Measurements from ENCODE around the gene MORC2.

The MORC2 gene

GRCh38 chr22:30889268-30889995 is 79.1 kb downstream of the MORC2 start:
- DNase-seq (ENCODE audit: low read depth, low spot score), result no peak

DNA sequence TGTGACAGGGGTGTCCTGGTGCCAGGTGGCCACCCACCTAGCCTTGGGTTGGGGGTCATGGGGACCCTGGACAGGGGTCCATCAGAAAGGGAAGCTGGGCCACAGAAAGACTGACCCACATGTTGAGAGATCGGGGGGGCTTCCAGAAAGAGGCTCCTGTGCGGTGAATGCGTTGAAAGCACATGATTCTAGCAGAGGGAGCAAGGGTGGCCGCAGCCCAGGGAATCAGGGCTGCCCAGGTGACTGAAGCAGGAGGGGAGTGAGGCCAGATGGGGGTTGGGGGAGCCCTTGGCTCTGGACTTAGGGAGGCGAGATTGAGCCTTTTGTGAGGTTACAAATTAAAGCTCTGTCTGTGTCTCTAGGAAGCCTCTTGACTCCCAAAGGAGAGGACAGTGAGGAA is 80.7 kb downstream of the MORC2 start:
- DNase-seq (ENCODE audit: low read depth, low spot score), result no peak

- no peak for DNase-seq (ENCODE audit: low read depth, low spot score)
These were observed 81.1 kb downstream of the MORC2 start for GRCh38 chr22:30887453-30887852.

GRCh38 chr22:30885591-30885990 is 83.0 kb downstream of the MORC2 start:
- no peak for DNase-seq (ENCODE audit: low read depth, low spot score)

DNA sequence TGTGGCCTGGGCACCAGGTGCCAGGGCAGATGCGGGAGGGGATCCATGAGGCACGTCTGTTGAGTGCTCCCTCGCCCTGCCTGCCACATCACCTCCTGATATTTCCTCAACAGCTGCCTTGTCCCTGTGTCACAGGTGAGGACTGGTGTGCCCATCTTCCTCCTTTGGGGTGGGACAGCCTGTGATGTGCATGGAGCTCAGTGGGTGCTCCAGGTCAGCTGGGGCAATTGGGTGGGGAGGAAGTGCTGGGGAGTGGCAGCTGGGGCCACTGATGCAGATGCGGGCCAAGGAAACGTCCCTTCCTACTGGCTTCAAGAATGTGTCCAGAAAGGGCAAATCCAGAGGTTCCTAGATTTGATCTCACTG is 83.6 kb downstream of the MORC2 start:
- no peak for DNase-seq (ENCODE audit: low read depth, low spot score)

DNA sequence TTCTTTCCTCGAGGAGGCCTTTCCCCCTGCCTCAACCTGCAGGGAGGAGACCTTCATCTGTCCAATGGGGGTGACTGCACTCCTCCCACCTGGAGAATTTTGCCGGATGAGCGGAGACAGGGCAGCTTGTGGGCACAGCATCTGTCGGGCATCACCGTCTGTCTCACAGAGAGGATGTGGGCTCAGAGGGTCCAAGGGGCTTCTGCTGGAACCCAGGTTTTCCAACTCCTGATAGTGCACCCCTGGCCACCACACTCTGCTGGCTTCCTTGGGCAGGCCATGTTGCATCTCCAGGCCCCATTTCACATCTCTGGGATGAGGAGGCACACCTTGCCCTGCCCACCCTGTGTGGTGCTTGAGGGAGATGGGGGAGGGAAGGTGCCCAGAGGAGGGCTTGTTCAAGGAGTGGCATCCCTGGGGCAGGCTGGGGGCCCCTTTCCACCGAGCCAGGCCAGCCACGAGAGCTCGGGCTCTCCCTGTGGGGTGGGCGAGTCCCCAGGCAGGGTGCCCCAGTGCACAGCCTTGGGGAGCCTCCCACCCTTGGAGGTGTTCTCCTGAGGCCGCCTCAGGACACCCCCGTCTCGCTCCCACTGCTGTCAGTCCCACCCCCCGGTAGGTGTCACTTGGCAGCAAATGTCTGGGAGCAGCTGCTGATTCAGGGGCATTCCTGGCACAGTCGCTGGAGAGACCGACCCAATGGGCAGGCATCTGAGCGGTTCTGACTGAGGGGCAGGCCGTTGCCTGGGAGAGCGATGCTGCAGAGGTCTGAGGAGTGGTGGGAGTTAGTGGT is 84.2 kb downstream of the MORC2 start:
- no peak for DNase-seq (ENCODE audit: low read depth, low spot score)

- no peak for DNase-seq (ENCODE audit: low read depth, low spot score)
These were observed 84.9 kb downstream of the MORC2 start for GRCh38 chr22:30883586-30884145.

GRCh38 chr22:30882974-30883533 is 85.5 kb downstream of the MORC2 start:
- DNase-seq (ENCODE audit: low read depth, low spot score), result no peak

DNA sequence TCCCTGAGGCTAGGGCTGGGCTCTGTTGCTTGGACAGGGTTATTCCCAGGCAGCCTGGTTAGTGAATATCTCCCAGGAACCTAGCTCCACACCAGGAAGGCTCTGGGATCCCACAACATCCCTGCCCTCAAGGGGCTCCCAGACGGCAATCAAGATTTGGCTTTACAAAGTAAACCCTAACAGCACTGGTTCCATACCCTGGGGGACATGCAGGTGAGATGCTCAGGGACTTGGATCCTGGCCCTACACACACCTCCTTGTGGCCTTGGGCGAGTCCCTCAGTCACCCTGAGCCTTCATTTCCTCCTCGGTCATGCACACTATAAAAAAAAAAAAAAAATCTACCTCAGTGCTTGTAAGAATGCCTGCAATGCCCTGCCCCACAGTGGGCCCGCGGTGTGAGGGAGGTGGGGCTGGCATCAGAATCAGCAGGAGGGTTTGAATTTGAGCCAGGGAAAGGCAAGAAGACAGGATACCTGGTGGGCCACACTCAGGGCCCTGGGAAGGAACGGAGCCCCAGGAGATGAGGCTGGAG is 86.3 kb downstream of the MORC2 start:
- DNase-seq (ENCODE audit: low read depth, low spot score), result no peak

DNA sequence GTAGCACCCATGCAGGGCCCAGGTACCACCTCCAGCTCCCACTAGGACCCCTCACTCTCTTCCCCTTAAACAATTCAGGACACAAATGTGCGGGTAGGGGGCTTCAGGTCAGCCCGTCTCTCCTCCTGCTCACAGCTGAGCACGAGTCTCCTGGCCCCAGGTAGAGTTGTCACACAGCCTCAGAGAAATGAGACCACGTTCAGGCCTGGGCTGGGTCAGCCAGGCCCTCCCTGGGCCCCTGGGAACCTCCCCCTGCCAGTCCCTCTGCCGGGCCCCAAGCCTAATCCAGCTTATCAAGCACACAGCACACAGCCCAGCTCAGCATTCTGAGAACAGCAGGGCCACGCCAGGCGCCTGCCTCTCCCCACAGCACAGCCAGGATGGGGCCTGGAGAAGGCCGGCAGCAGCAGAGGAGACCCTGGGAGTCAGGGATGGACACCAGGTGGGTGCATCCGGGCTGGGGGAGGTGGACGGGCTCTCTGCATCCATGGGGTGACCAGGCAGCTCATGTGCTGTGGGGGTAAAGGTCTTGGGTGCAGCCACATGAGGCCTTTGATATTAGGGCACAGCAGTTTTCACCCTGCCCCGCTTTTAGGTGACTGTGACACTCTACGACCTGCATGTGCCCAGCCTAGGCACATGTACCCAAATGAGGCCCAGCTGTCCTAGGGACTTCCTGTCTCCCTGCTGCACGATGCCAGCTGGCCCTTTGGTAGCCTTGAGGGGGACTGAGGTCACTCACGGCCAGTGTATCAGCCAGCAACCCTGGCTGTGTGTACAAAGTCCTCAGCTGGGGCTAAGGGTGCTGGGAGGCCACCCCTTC is 87.0 kb downstream of the MORC2 start:
- no peak for DNase-seq (ENCODE audit: low read depth, low spot score)

GRCh38 chr22:30880847-30881246 is 87.7 kb downstream of the MORC2 start:
- no peak for DNase-seq (ENCODE audit: low read depth, low spot score)

- no peak for DNase-seq (ENCODE audit: low read depth, low spot score)
These were observed 88.4 kb downstream of the MORC2 start for GRCh38 chr22:30880181-30880601.

GRCh38 chr22:30879415-30879797 is 89.2 kb downstream of the MORC2 start:
- DNase-seq (ENCODE audit: low read depth, low spot score), result no peak

- no peak for DNase-seq (ENCODE audit: low read depth, low spot score)
These were observed 89.8 kb downstream of the MORC2 start for GRCh38 chr22:30878516-30879414.

DNA sequence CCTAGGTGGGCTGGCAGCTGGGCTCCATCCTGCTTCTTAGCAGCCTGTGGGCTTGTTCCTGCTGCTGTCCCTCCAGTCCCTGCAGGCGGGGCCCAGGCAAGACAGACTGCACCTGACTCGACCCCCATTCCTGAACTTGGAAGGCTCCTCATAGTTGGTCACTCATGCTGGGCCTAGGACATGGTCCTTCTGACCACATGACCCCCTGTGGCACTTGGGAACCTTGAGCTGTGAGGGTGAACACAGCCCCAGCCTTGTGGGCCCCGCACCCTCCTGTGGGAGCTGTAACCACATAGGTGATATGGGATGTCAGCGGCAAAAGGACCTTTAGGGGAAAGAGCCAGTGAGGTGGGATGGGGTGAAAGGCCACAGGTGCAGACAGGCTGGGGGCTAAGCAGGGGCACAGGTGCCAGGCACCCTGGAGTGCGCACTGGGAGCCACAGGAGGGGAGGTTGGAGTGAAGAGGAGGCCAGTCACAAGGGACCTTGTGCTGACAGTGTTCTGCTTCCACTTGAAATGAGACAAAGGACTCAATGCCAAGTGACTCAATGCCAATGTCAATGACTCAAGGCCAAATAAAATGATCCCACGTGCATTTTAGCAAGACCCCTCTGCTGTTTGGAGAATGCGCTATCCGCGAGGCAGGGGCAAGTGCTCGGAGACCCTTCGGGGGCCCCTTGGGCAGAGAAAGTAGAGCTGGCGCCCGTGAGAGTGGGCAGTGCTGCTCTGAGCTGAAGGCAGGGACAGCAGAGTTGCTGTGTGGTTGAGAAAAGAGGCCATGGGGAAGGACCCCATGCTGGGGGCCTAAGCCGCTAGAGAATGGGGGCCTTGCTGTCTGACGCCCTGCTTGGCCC is 90.7 kb downstream of the MORC2 start:
- DNase-seq (ENCODE audit: low read depth, low spot score), result no peak

GRCh38 chr22:30876915-30877553 is 91.5 kb downstream of the MORC2 start:
- no peak for DNase-seq (ENCODE audit: low read depth, low spot score)

GRCh38 chr22:30876221-30876751 is 92.3 kb downstream of the MORC2 start:
- DNase-seq (ENCODE audit: low read depth, low spot score), result no peak

DNA sequence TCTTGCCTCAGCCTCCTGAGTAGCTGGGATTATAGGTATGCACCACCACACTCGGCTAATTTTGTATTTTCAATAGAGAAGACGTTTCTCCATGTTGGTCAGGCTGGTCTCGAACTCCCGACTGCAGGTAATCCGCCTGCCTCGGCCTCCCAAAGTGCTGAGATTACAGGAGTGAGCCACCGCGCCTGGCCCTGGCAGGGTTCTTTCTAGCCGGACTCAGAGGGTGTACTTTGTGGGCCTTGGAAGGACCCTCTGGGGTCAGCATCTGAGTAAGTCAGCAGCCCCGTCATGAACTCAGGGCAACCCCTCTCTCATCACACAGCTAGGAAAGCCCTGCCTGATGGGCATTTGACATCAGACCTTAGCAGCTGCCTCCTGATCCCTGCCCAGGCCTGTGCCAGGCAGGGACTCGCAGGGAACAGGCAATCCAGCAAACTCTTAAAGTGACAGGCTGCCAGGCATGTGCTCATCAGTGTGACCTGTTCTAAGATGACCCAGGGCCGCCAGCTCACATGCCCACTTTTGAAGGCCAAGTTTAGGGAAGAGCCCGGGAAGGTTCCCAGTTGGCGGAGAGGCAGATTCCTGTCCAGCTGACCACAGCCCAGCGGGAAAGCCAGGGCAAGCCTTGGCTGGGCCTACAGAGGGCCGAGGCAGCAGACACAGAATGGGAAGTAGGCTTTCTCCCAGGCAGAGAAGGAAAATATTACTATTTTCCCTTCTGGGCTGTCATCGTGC is 92.9 kb downstream of the MORC2 start:
- no peak for DNase-seq (ENCODE audit: low read depth, low spot score)
